HUES64 (cell line): ENCODE results near the gene KRTAP5-10.
"Not testable (repeated sequence)": the region's sequence is repeated elsewhere in the genome, so short reads cannot be mapped to it uniquely, and the experiment has no call there.

Source experiments
- H3K27ac ChIP-seq: 2 replicates; pipeline ENCODE4 v1.7.0; 2013; ENCODE audit warnings: low read depth, low read length, inconsistent platforms
- H3K27me3 ChIP-seq: 2 replicates; pipeline ENCODE4 v1.6.1; 2013; ENCODE audit warnings: mild to moderate bottlenecking, low read length; ENCODE audit not compliant: insufficient read depth
- H3K36me3 ChIP-seq: 2 replicates; pipeline ENCODE4 v1.6.1; 2013; ENCODE audit warnings: mild to moderate bottlenecking, low read length; ENCODE audit not compliant: insufficient read depth
- H3K4me1 ChIP-seq: 2 replicates; pipeline ENCODE4 v1.6.1; 2013; ENCODE audit warnings: mild to moderate bottlenecking, low read length, moderate library complexity; ENCODE audit not compliant: insufficient read depth
- H3K4me3 ChIP-seq: 2 replicates; pipeline ENCODE4 v1.5.1; 2013; ENCODE audit warnings: mild to moderate bottlenecking, low read length, moderate library complexity
- H3K9ac ChIP-seq: 2 replicates; pipeline ENCODE4 v1.6.1; 2013; ENCODE audit warnings: mild to moderate bottlenecking, low read depth, low read length
- H3K9me3 ChIP-seq: 2 replicates; pipeline ENCODE4 v1.6.1; 2013; ENCODE audit warnings: low read depth, low read length; ENCODE audit not compliant: insufficient read depth
- WGBS: fragments of 150-250, 120-280 bp; methylation state at CpG from one replicate; pipeline ENCODE4 v1.1.7; 2013; ENCODE audit warnings: missing lambda C conversion rate; 5-methylcytosine and 5-hydroxymethylcytosine counted together

KRTAP5-10 gene

DNA sequence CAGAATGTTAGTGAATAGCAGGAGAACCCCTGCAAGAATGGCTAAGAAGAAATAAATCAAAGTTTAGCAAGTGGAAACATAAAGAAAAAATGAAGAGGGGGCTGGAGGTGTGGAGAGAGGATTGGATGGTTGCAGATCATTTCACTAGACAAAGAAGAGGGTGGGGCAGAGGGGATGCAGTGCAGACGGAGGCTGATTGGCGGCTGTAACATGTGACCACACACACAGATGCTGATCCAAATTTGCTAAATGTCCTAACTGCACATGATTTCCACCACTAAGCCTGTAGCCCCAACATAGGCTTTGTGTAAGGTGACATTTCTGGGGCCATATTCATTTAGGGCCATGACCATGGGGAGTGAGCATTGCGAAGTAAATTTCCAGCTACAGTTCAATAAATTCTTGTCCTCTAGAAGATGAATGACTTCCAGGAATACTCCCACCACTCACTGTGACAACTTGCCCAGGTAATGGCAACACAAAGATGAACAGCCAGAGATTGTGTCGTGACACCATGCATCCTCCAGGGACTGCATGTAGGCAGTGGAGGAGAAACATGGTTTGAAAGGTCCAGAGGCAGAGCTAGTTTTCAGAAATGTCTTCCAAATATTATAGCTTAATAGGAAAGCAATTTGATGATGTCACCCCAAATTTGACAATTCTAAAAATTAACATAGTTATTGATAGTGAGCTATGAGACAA, 10.5 kb downstream of the KRTAP5-10 start:
- H3K36me3 ChIP-seq: no peaks in the 10 kb centered on the region
- no peak overlapping the region for H3K27ac ChIP-seq
- peaks cover 9% of the 10 kb centered on the region; the same call in 1 of the 2 replicates for H3K4me1 ChIP-seq
- H3K9me3 ChIP-seq: no peaks in the 10 kb centered on the region
- H3K27me3 ChIP-seq: no peaks in the 10 kb centered on the region
- no peak overlapping the region for H3K9ac ChIP-seq
- no peak overlapping the region for H3K4me3 ChIP-seq
- 90% methylated on average over 4 of the region's 4 CpGs for WGBS

DNA sequence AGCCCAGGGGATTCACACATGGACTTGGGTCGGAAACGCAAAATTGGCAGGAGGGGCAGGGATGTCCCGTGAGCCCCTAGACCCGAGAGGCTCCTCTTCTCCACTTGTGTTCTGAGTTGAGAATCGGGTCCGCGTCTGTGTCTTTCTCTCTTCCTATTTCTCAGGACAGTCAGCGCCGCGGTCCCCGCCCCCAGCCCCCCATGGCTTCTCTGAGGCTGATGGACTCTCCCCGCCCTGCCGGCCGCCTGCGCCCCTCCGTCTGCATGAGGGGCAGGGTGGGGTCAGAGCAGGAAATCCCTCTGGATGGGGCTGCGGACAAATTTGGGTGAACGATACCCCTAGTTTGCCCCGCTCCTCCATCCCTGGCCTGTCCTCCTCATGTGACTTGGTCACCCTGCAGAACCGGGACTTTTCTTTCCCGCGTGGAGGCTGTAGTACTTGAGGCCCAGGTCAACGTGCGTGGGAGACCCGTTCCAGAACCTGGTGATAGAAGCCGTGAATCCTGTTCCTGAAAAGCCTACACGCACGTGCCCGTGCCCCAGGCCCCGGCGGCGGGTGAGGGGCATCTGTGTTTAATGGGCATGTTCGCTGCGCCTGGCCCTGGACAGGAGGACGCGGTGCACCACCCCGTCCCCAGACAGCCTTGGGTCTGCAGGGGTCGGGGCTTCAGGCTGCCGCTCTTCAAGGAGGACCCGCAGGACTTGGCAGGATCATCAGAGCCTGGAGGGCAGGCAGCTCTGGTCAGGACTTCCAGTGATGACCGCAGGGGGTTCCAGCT, 11.5 kb downstream of the KRTAP5-10 start:
- not testable (repeated sequence) for H3K4me3 ChIP-seq, H3K27me3 ChIP-seq, H3K9ac ChIP-seq, H3K9me3 ChIP-seq, H3K4me1 ChIP-seq, H3K27ac ChIP-seq, H3K36me3 ChIP-seq
- 92% methylated on average over 39 of the region's 41 CpGs for WGBS

DNA sequence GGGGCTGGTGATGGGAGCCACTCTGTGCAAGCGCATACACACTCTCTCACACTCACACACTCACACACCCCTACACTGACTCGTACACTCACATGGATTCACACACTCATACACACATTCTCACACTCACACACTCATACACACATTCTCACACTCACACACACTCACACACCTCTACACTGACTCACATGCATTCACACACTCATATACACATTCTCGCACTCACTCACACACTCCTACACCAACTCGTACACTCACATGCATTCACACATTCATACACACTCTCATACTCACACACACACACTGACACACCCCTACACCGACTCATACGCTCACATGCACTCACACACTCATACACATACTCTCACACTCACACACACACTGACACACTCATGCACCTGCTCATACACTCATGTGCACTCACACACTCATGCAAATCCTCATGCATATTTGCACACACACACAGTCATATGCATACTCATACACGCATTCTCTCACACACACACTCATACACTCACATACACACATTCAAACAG, 12.2 kb downstream of the KRTAP5-10 start:
- Histone ChIP-seq H3K27me3 (no peaks in the 10 kb centered on the region; the same call in 1 of the 2 replicates), H3K9ac (no peak overlapping the region), H3K36me3 (no peaks in the 10 kb centered on the region), H3K9me3 (no peaks in the 10 kb centered on the region), H3K4me1 (peaks cover 9% of the 10 kb centered on the region; the same call in 1 of the 2 replicates), H3K27ac (no peak overlapping the region), H3K4me3 (no peak overlapping the region)
- WGBS: 94% methylated on average over 7 of the region's 7 CpGs

DNA sequence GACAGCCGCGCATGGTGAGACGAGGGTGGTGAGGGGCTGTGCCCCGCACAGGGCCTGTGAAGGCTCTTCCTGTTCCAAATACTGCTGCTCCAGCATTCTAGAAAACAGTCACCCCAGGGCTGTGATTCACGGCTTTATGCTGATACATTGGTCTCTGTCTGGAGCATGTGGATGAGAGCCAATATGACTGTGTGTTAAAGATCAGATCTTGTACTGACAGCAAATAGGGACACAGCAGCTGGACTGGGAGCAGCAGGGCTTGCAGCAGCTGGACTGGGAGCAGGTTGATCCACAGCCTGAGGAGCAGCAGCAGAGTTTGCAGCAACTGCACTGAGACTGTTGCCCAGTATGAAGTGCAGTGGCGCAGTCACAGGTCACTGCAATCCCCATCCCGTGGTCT, 14.2 kb downstream of the KRTAP5-10 start:
- H3K27me3 ChIP-seq, H3K9me3 ChIP-seq, H3K4me3 ChIP-seq, H3K27ac ChIP-seq, H3K4me1 ChIP-seq, H3K36me3 ChIP-seq, H3K9ac ChIP-seq: not testable (repeated sequence)
- WGBS: 72% methylated on average over 7 of the region's 7 CpGs

DNA sequence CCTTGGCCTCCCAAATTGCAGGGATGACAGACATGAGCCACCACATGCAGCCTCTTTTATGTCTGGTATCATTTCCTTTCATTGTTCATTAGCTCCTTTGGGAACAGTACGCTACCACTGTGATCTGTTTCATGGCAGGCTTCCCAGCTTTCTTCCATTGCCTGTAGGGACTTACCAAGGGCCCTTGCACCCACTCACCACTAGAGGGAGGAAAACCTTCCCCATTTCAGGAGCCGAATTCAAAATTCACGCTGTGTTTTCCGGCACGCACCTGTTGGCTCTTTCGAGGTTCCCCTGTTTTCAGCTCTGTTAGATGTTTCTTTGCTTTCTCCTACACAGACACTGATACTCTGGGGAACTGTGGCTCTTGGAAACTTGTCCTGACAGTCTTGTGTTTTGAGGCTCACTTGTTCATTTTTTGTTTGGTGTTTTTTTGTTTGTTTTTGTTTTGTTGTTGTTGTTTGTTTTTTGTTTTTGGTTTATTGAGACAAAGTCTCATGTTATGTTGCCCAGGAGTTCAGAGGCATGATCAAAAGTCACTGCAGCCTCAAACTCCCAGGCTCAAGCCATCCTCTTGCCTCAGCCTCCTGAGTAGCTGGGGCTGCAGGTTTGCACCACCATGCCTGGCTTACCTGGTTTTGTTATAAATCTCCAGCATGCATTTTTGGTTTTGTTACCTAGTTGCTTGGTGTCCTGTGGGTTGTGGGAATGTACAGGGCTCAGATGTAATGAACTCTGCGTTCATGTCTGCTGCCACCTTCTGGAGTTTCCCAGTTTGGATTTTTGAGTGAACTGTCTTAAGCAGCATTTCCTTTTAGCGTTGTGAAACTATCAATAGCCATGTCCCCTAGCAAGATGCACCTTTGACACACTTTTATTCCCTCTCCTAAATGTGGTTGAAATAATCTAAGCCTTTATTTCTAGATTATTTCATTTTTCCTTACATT, 15.0 kb downstream of the KRTAP5-10 start:
- Histone ChIP-seq H3K9me3 (no peaks in the 10 kb centered on the region), H3K9ac (no peak overlapping the region), H3K4me3 (no peak overlapping the region), H3K4me1 (peaks cover 9% of the 10 kb centered on the region; the same call in 1 of the 2 replicates), H3K36me3 (no peaks in the 10 kb centered on the region), H3K27ac (no peak overlapping the region), H3K27me3 (no peaks in the 10 kb centered on the region; the same call in 1 of the 2 replicates)
- WGBS: 22% methylated on average over 8 of the region's 8 CpGs

DNA sequence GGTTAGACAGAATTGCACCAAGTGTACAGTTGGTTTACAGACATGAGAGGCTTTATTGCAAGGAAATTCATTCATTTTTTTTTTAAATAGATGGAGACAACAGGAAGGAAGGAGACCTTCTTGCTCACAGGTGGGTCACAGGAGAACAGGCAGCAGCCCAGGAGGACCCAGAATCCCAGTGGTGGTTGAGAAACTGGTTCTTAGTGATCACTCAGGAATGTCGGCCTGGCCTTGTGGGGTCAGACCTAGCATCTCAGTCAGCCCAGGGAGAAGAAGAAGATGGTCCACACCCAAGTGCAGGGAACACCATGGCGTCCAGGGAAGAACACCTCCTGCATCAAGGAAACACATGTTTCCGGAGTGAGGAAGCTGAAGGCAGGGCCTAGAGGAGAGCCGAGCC, 16.5 kb downstream of the KRTAP5-10 start:
- WGBS: 94% methylated on average over 4 of the region's 4 CpGs
- Histone ChIP-seq H3K27ac (no peak overlapping the region), H3K9ac (no peak overlapping the region), H3K36me3 (no peaks in the 10 kb centered on the region), H3K4me3 (no peak overlapping the region), H3K9me3 (no peaks in the 10 kb centered on the region), H3K27me3 (no peaks in the 10 kb centered on the region; the same call in 1 of the 2 replicates), H3K4me1 (peaks cover 9% of the 10 kb centered on the region; the same call in 1 of the 2 replicates)

DNA sequence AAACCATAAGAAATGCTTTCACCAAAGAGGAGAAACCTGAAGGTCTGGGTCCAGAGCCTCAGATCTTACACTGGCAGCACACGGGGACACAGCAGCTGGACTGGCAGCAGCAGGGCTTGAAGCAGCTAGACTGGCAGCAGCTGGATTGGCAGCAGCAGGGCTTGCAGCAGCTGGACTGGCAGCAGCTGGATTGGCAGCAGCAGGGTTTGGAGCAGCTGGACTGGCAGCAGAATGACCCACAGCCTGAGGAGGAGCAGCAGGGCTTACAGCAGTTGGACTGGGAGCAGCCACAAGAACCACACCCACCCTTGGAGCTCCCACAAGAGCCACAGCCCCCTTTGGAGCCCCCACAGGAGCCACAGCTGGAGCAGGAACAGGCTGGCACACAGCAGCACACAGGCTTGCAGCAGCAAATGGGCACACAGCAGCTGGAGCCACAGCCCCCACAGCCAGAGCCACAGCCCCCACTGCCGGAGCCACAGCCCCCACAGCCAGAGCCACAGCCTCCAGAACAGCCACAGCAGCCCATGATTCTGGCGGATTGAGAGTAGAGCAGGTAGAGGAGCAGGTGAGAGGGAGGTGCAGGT, 17.0 kb downstream of the KRTAP5-10 start, which contains the start of gene KRTAP5-11:
KRTAP5-11 (minus strand) TSS at position 567 of the 587 bp plus-strand sequence; CDS start at position 529, 38 bp downstream.
- 89% methylated on average over 3 of the region's 3 CpGs for WGBS

DNA sequence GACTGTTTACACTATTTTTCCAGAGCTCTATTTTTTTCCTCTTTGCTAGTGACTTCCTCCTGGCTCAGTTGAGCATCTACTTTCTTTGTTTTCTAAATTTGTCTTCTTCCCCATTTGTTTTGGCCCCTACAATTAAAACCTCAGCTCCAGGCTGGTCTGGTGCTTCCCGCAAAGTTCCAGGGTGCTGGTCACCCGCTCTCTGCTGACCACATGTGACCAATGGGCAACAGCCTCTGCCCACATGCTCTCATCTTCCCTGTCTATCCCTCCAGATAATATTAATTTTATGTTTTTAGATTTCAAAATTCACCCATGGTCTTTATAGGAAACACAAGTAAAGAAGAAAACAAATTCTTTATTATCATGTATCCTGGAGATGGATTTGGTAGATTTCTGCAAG, 17.6 kb downstream of the KRTAP5-10 start:
- 99% methylated on average over 2 of the region's 2 CpGs for WGBS
- not testable (repeated sequence) for H3K9ac ChIP-seq, H3K4me1 ChIP-seq, H3K36me3 ChIP-seq, H3K27ac ChIP-seq, H3K4me3 ChIP-seq, H3K27me3 ChIP-seq, H3K9me3 ChIP-seq

More for the DNA sequence above, 17.0 kb downstream of the KRTAP5-10 start, which contains the start of gene KRTAP5-11:
- H3K27me3 ChIP-seq: no peaks in the 10 kb centered on the region; the same call in 1 of the 2 replicates
- H3K9me3 ChIP-seq: no peaks in the 10 kb centered on the region
- H3K9ac ChIP-seq: no peak within 1 kb of the TSS
- H3K27ac ChIP-seq: no peak within 1 kb of the TSS
- no peak within 1 kb of the TSS for H3K4me3 ChIP-seq
- no peaks in the 10 kb centered on the region for H3K36me3 ChIP-seq
- peaks cover 9% of the 10 kb centered on the region; the same call in 1 of the 2 replicates for H3K4me1 ChIP-seq

DNA sequence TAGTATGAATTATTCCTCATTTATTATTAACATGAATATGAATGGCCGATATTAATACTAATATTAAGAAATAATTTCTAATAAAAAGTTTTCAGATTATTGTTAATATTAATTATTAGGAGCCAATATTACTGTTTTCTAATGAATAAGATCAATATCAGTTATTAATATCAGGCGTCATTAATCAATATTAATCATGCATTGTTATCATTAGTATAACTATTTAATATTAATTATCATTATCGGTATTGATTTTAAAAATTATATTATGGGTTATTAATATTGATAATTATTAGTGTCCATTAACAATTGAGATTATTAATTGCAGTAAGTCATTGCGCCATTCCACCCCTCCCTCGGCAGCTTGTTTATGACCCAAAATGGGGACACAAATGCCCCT, 20.3 kb downstream of the KRTAP5-10 start:
- not testable (repeated sequence) for H3K9me3 ChIP-seq, H3K36me3 ChIP-seq, H3K4me3 ChIP-seq, H3K9ac ChIP-seq, H3K27me3 ChIP-seq, H3K27ac ChIP-seq, H3K4me1 ChIP-seq
- WGBS: 97% methylated on average over 2 of the region's 5 CpGs

DNA sequence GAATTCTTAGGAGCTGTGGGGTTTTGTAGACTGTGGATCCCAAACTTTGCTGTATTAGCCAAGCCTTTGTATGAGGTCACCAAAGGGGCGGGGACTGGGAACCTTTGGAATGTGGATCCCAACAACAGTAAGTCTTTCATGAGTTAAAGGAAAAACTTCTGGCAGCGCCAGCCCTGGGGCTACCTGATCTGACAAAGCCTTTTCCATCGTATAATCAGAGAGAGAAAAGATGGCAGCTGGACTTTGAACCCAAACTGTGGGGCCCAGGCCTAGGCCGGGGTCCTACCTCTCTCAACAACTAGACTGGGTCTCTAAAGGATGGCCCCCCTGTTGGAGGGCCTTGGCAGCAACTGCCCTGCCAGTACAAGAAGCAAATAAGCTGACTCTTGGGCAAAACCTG, 23.0 kb downstream of the KRTAP5-10 start:
- not testable (repeated sequence) for H3K27ac ChIP-seq, H3K36me3 ChIP-seq, H3K9me3 ChIP-seq, H3K4me3 ChIP-seq, H3K27me3 ChIP-seq, H3K4me1 ChIP-seq, H3K9ac ChIP-seq
- 60% methylated on average over 4 of the region's 4 CpGs for WGBS
